ENCODE data around the gene GPC6.

The GPC6 gene

DNA sequence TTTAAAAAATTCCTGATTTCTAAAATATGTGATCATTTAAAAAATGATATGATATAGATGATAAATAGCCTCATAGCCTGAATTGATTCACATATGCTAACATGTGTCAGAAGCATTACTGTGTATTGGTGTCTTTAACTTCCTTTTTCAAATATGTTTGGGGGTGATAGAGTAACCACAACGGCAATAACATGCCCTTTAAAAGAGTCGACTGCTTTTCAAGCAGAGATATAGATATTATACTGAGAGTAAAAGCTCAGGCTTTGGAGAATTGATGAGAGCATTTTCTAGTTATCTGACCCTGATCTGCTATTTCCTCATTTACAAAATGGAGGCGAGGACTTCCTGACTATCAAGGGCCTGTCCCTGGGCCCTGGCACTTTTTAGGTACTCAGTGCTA, 992.3 kb downstream of the GPC6 start:
- Histone ChIP-seq H3K4me3 (ENCODE audit: low read depth, low read length) (no peak overlapping the region), H3K27ac (ENCODE audit: extremely low read depth, low read depth, low read length) (no peak overlapping the region), H3K4me1 (ENCODE audit: control insufficient read depth, insufficient read depth, low read length) (no peaks in the 10 kb centered on the region), H3K9me3 (ENCODE audit: control insufficient read depth, insufficient read depth, low read depth, low read length) (no peaks in the 10 kb centered on the region), H3K36me3 (ENCODE audit: control insufficient read depth in 2 of 2, insufficient read depth in 1 of 2, low read length in 2 of 2) (no peaks in the 10 kb centered on the region)
- POLR2A ChIA-PET = no interaction called here
- CTCF ChIA-PET = no interaction called here
- TF ChIP-seq ZNF544 (tag by site-specific recombination; IDR thresholded peaks at IDR 0.05) (no peak), ZNF341 (tag by site-specific recombination; IDR thresholded peaks at IDR 0.05; ENCODE audit: low read depth) (no peak), ZNF157 (tag by site-specific recombination; IDR thresholded peaks at IDR 0.05) (no peak), ZNF10 (tag by site-specific recombination; IDR thresholded peaks at IDR 0.05) (no peak), OSR2 (tag by site-specific recombination; IDR thresholded peaks at IDR 0.05) (no peak), ZNF585B (tag by site-specific recombination; IDR thresholded peaks at IDR 0.05) (no peak), ZNF211 (tag by site-specific recombination; IDR thresholded peaks at IDR 0.05; ENCODE audit: low read depth) (no peak), KLF16 (tag by site-specific recombination; IDR thresholded peaks at IDR 0.05) (no peak), IKZF3 (tag by site-specific recombination; IDR thresholded peaks at IDR 0.05) (no peak), ZSCAN16 (tag by site-specific recombination; IDR thresholded peaks at IDR 0.05) (no peak), ZNF776 (tag by site-specific recombination; IDR thresholded peaks at IDR 0.05; ENCODE audit: borderline replicate concordance) (no peak)
- TF ChIP-seq, protein P1, sequence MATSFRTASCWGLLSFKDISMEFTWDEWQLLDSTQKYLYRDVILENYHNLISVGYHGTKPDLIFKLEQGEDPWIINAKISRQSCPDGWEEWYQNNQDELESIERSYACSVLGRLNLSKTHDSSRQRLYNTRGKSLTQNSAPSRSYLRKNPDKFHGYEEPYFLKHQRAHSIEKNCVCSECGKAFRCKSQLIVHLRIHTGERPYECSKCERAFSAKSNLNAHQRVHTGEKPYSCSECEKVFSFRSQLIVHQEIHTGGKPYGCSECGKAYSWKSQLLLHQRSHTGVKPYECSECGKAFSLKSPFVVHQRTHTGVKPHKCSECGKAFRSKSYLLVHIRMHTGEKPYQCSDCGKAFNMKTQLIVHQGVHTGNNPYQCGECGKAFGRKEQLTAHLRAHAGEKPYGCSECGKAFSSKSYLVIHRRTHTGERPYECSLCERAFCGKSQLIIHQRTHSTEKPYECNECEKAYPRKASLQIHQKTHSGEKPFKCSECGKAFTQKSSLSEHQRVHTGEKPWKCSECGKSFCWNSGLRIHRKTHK (tag by site-specific recombination; IDR thresholded peaks at IDR 0.05) = no peak

DNA sequence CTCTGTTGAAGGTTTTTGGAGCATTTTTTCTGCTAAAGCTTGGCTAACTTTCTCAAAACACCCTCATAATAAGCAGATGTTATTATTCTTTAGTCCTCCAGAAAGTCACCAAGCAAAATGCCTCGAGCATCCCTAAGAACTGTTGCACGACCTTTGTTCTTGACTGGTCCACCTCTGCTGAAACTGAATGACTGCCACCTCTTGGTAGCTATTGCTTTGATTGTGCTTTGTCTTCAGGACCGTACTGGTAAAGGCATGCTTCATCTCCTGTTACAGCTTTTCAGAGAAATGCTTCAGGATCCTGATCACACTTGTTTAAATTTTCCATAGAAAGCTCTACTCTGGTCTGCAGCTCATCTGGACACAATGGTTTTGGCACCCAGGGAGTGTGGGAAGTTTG, 998.1 kb downstream of the GPC6 start:
- POLR2A ChIA-PET = no interaction called here
- Histone ChIP-seq H3K36me3 (ENCODE audit: control insufficient read depth in 2 of 2, insufficient read depth in 1 of 2, low read length in 2 of 2) (no peaks in the 10 kb centered on the region), H3K27ac (ENCODE audit: extremely low read depth, low read depth, low read length) (no peak overlapping the region), H3K4me3 (ENCODE audit: low read depth, low read length) (no peak overlapping the region), H3K4me1 (ENCODE audit: control insufficient read depth, insufficient read depth, low read length) (no peaks in the 10 kb centered on the region), H3K9me3 (ENCODE audit: control insufficient read depth, insufficient read depth, low read depth, low read length) (no peaks in the 10 kb centered on the region)
- CTCF ChIA-PET = interaction anchor here (0.7 kb wide), 1 partner anchor 86 kb away, joined by 3 read pairs; no protein-coding TSS in a partner anchor
- TF ChIP-seq ZNF670 (tag by site-specific recombination; IDR thresholded peaks at IDR 0.05; ENCODE audit: low read depth) (no peak), SP3 (tag by site-specific recombination; IDR thresholded peaks at IDR 0.05) (no peak), HOXA7 (CRISPR knock-in tag; IDR thresholded peaks at IDR 0.05; ENCODE audit: borderline replicate concordance) (no peak), ZNF184 (tag by site-specific recombination; IDR thresholded peaks at IDR 0.05) (no peak), ZNF549 (tag by site-specific recombination; IDR thresholded peaks at IDR 0.05) (no peak), ZSCAN23 (tag by site-specific recombination; IDR thresholded peaks at IDR 0.05) (no peak), ZNF558 (tag by site-specific recombination; IDR thresholded peaks at IDR 0.05) (no peak), ZNF555 (tag by site-specific recombination; conservative IDR thresholded peaks at IDR 0.05) (no peak), TCF7L2 (IDR thresholded peaks at IDR 0.05; ENCODE audit: borderline replicate concordance, low read depth, low read length) (no peak), ZEB2 (tag by site-specific recombination; IDR thresholded peaks at IDR 0.05) (no peak), EGR2 (tag by site-specific recombination; IDR thresholded peaks at IDR 0.05; ENCODE audit: low read depth) (no peak), ZNF121 (tag by site-specific recombination; IDR thresholded peaks at IDR 0.05) (no peak)
- TF ChIP-seq, protein P2, sequence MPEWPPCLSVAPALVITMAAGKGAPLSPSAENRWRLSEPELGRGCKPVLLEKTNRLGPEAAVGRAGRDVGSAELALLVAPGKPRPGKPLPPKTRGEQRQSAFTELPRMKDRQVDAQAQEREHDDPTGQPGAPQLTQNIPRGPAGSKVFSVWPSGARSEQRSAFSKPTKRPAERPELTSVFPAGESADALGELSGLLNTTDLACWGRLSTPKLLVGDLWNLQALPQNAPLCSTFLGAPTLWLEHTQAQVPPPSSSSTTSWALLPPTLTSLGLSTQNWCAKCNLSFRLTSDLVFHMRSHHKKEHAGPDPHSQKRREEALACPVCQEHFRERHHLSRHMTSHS (tag by site-specific recombination; IDR thresholded peaks at IDR 0.05) = no peak
- TF ChIP-seq, protein P3, sequence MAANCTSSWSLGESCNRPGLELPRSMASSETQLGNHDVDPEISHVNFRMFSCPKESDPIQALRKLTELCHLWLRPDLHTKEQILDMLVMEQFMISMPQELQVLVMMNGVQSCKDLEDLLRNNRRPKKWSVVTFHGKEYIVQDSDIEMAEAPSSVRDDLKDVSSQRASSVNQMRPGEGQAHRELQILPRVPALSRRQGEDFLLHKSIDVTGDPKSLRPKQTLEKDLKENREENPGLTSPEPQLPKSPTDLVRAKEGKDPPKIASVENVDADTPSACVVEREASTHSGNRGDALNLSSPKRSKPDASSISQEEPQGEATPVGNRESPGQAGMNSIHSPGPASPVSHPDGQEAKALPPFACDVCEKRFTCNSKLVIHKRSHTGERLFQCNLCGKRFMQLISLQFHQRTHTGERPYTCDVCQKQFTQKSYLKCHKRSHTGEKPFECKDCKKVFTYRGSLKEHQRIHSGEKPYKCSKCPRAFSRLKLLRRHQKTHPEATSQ (tag by site-specific recombination; IDR thresholded peaks at IDR 0.05) = no peak
- TF ChIP-seq, protein P4, sequence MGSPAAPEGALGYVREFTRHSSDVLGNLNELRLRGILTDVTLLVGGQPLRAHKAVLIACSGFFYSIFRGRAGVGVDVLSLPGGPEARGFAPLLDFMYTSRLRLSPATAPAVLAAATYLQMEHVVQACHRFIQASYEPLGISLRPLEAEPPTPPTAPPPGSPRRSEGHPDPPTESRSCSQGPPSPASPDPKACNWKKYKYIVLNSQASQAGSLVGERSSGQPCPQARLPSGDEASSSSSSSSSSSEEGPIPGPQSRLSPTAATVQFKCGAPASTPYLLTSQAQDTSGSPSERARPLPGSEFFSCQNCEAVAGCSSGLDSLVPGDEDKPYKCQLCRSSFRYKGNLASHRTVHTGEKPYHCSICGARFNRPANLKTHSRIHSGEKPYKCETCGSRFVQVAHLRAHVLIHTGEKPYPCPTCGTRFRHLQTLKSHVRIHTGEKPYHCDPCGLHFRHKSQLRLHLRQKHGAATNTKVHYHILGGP (tag by site-specific recombination; IDR thresholded peaks at IDR 0.05) = no peak
- TF ChIP-seq, protein P5, sequence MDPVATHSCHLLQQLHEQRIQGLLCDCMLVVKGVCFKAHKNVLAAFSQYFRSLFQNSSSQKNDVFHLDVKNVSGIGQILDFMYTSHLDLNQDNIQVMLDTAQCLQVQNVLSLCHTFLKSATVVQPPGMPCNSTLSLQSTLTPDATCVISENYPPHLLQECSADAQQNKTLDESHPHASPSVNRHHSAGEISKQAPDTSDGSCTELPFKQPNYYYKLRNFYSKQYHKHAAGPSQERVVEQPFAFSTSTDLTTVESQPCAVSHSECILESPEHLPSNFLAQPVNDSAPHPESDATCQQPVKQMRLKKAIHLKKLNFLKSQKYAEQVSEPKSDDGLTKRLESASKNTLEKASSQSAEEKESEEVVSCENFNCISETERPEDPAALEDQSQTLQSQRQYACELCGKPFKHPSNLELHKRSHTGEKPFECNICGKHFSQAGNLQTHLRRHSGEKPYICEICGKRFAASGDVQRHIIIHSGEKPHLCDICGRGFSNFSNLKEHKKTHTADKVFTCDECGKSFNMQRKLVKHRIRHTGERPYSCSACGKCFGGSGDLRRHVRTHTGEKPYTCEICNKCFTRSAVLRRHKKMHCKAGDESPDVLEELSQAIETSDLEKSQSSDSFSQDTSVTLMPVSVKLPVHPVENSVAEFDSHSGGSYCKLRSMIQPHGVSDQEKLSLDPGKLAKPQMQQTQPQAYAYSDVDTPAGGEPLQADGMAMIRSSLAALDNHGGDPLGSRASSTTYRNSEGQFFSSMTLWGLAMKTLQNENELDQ (tag by site-specific recombination; IDR thresholded peaks at IDR 0.05; ENCODE audit: low read depth) = no peak
- TF ChIP-seq, protein P6, sequence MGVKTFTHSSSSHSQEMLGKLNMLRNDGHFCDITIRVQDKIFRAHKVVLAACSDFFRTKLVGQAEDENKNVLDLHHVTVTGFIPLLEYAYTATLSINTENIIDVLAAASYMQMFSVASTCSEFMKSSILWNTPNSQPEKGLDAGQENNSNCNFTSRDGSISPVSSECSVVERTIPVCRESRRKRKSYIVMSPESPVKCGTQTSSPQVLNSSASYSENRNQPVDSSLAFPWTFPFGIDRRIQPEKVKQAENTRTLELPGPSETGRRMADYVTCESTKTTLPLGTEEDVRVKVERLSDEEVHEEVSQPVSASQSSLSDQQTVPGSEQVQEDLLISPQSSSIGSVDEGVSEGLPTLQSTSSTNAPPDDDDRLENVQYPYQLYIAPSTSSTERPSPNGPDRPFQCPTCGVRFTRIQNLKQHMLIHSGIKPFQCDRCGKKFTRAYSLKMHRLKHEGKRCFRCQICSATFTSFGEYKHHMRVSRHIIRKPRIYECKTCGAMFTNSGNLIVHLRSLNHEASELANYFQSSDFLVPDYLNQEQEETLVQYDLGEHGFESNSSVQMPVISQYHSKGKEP (tag by site-specific recombination; IDR thresholded peaks at IDR 0.05) = no peak
